NT2/D1 (cell line): ENCODE data around the gene HIP1.

Experiments used
- SUZ12 ChIP-seq: IDR thresholded peaks from 2 replicates; pipeline ENCODE4 v1.6.1; 2011; ENCODE audit not compliant: insufficient read length, insufficient read depth; ENCODE audit errors: extremely low read depth
- YY1 ChIP-seq: IDR thresholded peaks from 2 replicates; pipeline ENCODE4 v1.6.1; 2011; ENCODE audit not compliant: insufficient read length, insufficient read depth
- ZNF274 ChIP-seq: IDR thresholded peaks from 2 replicates; pipeline ENCODE4 v1.6.1; 2011; ENCODE audit warnings: mild to moderate bottlenecking, low read depth, low read length

DNA sequence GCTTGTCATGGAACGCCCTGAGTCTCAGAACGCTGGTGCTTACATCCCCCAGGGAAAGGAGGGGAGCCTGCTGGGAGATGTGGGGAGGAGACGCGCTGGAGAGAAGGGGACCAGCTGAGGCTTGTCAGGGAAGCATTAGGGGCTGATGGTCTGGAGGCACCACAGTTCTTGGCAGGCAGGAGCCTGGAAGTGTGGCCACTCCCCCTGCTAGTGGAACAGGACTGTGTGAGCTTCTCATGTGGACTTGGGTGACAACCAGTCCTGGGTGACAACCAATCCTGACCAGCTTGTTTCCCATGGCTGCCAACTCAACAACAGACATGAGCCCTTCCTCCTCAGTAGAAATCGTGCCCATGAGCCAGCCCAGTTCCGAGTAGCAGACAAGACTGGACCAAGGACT lies 158.8 kb downstream of the HIP1 start:
- TF ChIP-seq ZNF274 = no peak
- TF ChIP-seq SUZ12 = no peak
- TF ChIP-seq YY1 = no peak
